ENCODE measurements around the gene ERI2.

Gene ERI2

DNA sequence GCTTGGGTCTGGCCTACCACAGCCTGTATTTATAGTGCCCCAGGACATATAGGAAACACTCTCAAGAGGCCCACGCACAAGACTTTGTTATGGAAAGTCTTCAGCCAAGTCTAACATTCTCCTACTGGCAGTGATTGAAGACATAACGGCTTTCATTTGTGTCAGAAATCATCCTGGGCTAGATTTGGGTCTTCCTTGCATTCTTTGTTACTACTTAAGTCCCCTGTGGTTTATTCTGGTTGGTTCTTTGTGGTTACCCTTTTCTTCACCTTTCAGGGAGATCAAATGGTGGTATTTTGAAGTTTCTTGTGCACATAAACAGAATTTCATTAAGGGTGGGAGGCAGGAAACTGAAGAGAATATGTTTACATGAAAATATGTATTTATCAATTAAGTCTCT, 37.8 kb upstream of the ERI2 start:
- no peak for TF ChIP-seq CTCF (IDR thresholded peaks at IDR 0.05; ENCODE audit: control extremely low read depth, extremely low read depth, low read depth, missing control alignments)
- no peak for DNase-seq (ENCODE audit: extremely low spot score)
- CTCF ChIA-PET = interaction anchor here (0.8 to 2.1 kb wide), 4 partner anchors 8 to 240 kb away, joined by 3 to 6 read pairs (median 4); no protein-coding TSS in a partner anchor
- POLR2A ChIA-PET = no interaction called here

DNA sequence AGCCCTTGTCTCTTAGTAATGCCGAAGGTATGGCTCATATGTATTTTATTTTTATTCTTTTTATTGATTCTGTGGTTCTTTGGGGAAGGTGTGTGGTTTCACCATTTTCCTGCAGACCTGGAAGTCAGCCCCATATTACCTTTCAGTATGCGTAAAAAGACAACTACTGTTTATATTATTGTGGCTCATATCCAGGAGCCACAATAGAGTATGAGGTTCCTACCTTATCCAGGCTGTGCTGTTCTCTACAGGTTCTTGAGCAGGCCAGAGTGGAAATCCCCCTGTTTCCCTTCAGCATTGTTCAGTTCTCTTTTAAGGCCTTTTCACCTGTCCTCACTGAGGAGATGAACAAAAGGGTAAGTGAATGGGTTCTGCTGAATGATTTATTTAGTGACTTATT, 33.2 kb upstream of the ERI2 start:
- DNase-seq (ENCODE audit: extremely low spot score) = no peak
- TF ChIP-seq CTCF (IDR thresholded peaks at IDR 0.05; ENCODE audit: control extremely low read depth, extremely low read depth, low read depth, missing control alignments) = no peak
- CTCF ChIA-PET = no interaction called here
- POLR2A ChIA-PET = no interaction called here

GRCh38 chr16:20838240-20838639, 32.0 kb upstream of the ERI2 start:
- TF ChIP-seq CTCF (IDR thresholded peaks at IDR 0.05; ENCODE audit: control extremely low read depth, extremely low read depth, low read depth, missing control alignments) = no peak
- ChIA-PET CTCF (no interaction called here), POLR2A (no interaction called here)
- no peak for DNase-seq (ENCODE audit: extremely low spot score)

DNA sequence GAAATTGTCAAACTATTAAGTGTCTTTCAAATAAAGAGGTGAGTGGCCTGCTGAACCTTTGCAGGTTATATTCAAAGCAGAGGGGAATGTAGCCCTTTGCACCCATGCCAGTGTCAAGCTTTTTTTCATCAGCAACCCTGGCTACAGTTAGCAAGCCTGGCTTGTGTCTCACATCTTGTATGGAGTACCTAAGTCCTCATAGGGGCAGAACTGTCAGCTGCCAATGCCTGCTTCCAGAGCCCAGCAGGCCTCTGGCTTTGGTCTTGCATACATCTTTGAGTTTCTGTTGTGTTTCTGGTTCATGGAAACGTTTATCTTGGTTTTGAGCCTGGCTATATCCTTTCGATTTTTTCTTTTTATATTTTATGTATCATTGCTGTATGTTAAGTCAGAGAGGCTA, 26.8 kb upstream of the ERI2 start:
- no peak for DNase-seq (ENCODE audit: extremely low spot score)

GRCh38 chr16:20830372-20830771, 24.1 kb upstream of the ERI2 start:
- no peak for DNase-seq (ENCODE audit: extremely low spot score)
- POLR2A ChIA-PET = no interaction called here
- TF ChIP-seq CTCF (IDR thresholded peaks at IDR 0.05; ENCODE audit: control extremely low read depth, extremely low read depth, low read depth, missing control alignments) = no peak
- CTCF ChIA-PET = interaction anchor here (1.0 to 1.1 kb wide), 2 partner anchors 18 to 20 kb away, joined by 3 to 4 read pairs; no protein-coding TSS in a partner anchor

More for the DNA sequence above, 26.8 kb upstream of the ERI2 start:
- CTCF ChIA-PET = interaction anchor here (1.0 to 2.9 kb wide), 3 partner anchors 12 to 26 kb away, joined by 3 to 12 read pairs (median 3); partner anchors contain the start of genes ERI2 and REXO5
- POLR2A ChIA-PET = interaction anchor here (0.5 kb wide), 1 partner anchor 24 kb away, joined by 8 read pairs; no protein-coding TSS in a partner anchor
- TF ChIP-seq CTCF (IDR thresholded peaks at IDR 0.05; ENCODE audit: control extremely low read depth, extremely low read depth, low read depth, missing control alignments) = no peak

GRCh38 chr16:20829536-20829935, 23.3 kb upstream of the ERI2 start:
- no peak for TF ChIP-seq CTCF (IDR thresholded peaks at IDR 0.05; ENCODE audit: control extremely low read depth, extremely low read depth, low read depth, missing control alignments)
- ChIA-PET POLR2A (no interaction called here), CTCF (interaction anchor here (1.6 kb wide), 1 partner anchor 21 kb away, joined by 3 read pairs; no protein-coding TSS in a partner anchor)
- DNase-seq (ENCODE audit: extremely low spot score) = no peak

Data from GM10248 (cell line).